NOMO-1 (cell line): ENCODE data around the gene CLEC16A.
A peak's percentile ranks its signal among the peaks of the same experiment; 100 is the strongest.

Source experiments
- DNase-seq, 2 experiments: peaks; one replicate each; lab custom pipeline; 2025; ENCODE audit not compliant: unreplicated experiment in 2 of 2; lab: John Stamatoyannopoulos, UW

Gene CLEC16A

DNA sequence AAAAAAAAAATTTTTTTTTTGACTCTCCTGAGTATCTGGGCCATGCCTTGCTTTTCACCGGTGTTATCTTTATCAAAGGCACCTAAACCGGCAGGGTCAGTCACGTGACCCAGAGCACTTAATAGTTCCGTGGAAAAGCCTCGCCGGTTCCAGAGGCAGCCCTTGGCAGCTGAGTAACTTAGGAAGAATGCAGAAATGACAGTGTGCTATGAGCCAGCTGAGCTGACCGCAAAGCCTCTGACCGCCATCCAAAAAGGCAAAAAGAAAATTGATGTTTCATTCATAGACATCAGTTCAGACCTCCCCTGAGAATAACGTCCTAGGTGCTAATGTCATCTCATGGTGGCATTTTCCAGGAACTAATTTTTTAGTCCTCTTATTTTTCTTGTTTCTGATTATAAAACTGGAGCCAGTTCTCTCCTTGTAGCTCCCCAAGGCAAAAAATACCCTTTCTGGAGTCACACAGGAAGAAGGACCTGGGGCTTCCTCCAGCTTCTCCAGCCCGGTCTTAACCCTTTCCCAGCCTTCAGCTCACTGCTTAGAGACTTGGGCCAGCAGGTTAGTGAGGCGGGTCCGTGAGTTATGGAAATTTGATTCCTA lies 189.1 kb downstream of the CLEC16A start:
- peak in 1 of 2 experiments; percentile 24 for DNase-seq

DNA sequence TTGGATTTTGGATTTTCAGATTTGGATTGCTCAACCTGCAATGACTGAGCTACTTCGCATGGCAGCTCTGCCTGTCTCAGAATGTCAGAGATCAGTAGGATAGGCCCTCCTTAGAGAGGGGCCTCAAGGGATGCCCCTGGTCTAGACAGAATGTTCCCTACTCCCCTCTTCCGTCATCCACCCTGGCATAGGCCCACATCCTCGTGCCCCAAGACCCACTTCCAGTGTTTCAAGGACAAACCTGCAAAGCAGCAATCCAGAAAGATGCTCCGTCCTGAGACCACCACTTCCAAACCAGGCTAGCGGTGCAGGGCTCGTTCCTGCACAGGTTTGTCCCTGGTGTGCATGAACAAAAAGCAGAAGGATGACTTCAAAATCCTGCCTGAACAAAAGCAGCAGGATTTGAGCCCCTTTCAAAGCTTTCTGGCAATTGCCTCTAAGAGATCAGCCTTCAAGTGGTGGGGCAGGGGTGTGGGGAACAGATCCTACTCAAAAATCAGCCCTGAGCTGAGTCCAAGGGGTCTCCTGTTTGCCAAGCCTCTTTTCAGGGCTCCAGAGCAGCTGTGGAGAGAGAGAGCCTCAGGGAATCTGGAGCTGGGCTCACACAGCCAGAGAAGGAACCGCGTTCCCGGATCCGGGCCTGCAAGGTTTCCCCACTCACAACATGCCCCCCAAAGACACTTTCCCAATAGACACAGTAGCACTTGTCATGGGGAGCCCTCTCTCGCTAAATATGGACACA lies 190.5 kb downstream of the CLEC16A start:
- DNase-seq: no peak

DNA sequence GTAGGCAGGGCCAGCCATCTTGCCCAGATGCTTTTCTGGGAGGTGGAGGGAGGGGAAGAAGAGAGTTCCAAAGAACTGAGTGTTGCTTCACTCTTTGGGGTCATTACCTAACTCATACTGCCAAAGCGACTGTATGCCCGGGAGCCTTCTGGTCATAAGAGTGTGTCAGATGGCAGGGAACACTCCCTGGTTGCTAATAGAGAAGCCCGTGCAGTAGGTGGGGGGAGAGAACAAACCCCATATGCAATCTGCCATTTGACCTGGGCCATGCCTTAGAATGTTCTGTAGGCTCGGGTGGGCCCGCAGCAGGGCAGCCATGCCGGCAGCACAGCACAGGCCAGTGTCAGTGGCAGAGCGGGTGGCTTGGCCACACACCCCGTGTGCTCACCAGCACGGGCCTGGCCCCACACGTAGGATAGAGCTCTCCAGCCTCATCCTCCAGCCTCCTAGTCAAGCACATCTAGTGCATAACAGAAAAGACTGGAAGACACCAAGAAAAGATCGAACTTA lies 191.2 kb downstream of the CLEC16A start:
- DNase-seq: peak; percentile 36 to 47

DNA sequence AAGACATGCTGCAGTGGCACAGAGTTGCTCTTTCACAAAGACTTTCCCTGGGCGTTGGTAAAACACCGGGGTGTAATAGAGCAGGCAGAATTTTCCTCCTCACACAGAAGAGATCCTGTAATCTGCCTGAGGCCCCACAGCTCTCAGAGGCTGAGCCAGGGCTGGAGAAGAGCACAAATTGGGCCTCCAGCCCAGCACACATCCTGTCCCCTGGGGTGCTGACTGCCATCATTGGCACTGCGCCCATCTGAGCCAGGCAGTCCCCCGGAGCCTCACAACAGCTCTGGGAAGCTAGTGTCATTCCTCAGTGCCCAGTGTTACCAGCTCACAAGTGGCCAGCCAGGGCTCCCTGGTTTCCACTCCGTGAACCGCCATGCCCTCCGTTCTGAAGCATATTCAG lies 192.2 kb downstream of the CLEC16A start:
- DNase-seq: no peak

DNA sequence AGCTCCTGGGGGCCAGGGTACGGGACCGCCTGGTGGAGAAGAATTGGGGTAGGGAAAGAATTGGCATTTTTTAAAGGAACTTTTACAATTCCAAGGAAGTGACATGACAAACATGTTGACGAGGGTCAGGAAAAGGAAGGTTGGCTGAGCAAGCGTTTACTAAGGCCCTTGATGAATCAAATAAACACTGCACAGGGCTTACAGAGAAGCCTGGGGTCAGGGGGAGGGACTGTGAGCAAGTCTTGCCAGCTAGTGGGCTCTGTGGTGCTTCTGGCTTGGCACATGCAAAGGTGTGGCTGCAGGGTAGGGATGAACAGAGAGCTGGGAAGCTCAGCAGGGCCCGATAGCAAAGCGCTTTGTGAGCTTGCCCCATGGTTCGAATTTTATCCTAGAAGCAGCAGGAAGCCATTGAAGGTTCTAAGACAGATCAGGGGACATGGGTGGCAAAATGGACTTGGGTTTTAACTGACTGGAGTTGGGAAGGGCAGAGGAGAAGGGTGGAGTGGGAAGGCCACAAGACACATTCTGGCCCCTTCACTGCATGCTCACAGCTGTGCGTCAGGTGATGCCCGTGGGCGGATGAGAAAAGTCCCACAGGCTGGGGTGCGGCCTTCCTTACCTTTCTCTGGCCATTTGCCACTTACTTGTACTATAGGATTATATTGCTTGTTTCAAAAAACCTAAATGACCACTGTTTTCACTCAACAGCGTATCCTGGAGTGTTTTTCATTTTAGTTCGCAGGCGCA lies 193.8 kb downstream of the CLEC16A start:
- DNase-seq: no peak

DNA sequence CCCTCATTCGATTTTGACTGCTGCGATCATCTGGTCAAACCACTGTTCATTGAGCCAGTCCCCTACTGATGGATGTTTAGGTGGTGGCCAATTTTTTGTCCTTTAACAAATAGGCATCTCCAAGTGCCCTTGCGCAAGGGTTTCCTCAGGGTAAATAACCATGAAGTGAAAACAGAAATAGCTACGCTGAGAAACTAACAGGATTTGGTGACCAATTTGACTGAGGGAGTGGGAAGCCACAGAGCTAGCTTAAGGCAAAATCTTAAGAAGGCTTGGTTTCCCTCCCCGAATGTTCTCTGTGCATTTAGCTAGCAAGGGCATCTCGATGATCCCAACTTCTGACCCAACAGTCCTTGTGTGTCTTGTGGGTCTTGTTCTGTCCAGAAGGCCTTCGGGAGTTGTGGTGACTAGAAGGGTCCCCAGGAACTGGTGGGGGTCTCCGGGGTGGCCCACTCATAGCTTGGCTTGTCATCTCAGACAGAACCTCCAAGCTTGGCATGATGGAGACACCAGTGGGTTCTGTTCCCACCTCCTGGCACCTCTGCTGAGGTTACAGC lies 194.5 kb downstream of the CLEC16A start:
- no peak for DNase-seq

DNA sequence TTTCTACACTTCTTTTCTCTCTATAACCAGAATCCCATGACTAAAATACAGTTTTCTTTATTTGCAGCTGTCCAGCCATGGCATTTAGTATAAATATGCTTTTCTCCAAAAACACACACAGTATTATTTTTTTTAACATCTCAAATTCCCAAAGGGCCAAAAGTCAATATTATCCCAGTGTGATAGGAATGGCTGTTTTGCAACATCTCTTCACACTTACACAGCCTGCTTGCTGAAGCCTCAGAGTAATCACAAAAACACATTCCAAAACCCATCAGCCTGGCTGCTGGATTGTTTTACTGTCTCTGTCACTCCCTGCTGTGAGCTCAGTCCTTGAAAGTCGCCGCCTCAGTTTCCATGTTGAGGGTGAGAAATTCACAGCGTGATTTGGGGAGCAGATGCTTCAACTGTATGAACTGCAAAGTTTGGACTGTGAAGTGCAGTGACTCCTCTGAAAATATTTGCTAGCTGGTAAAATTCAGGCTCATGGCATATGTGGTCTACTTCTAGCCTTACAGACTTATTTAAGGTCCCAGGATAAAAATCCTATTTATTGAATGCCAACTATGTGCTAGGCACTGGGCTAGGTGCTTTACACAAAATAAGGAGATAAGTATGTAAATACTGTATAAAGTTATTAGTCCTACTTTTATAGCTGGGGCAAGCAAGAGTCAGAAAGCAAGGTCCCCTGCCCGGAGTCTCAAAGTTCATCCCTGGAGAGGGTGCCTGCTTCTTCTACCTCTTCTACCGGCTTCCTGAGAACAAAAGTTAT lies 195.1 kb downstream of the CLEC16A start:
- no peak for DNase-seq

DNA sequence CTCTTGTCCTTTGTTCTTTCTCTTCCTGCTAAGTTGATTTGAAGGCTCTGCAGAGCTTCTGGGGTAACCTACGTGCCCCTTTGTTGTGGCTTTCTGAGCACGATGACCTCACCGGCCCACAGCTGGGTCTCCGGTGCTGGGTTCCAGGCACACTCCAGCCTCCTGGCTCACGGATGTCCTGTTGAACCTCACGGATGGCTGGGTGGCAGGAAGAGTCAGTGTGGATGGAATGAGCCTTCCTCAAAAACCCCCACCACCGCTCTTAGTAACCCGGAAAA lies 195.7 kb downstream of the CLEC16A start:
- DNase-seq: no peak

DNA sequence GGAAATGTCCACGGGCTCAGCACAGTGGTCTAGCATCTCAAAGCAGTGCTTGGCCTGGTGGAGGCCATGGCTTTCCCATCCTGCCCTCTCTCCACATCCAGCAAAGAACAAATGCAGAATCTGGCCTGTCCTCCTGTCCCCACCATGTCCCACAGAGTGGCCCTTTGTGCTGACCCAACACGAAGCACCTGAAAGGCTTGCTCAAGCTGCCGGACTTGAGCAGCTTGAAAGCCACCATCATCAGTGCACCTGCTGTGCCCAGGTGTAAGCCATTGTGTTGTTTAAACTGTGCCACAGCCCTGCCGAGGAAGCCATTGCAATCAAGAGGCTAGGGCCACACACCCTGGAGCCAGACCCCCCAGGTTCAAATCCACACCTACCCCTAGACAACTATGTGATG lies 196.1 kb downstream of the CLEC16A start:
- DNase-seq: no peak

DNA sequence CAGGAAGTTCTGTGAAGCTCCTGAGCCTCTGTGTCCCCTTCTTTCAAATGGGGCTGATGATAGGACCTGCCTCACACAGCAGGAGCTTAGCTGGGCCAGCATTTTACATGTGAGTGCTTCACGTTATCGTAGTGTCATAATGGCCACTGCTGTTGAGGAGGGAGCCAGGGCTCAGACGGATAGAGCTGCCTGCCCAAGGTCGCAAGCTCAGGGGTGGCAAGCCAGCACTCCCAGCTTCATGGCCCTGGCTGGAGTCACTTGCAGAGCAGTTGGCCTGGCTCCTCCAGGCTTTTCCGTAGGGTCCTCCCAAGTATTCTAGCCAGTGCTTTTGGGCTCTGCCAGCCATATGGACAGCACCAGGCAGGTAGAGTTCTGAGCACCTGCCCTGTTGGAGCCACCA lies 196.5 kb downstream of the CLEC16A start:
- DNase-seq: no peak

DNA sequence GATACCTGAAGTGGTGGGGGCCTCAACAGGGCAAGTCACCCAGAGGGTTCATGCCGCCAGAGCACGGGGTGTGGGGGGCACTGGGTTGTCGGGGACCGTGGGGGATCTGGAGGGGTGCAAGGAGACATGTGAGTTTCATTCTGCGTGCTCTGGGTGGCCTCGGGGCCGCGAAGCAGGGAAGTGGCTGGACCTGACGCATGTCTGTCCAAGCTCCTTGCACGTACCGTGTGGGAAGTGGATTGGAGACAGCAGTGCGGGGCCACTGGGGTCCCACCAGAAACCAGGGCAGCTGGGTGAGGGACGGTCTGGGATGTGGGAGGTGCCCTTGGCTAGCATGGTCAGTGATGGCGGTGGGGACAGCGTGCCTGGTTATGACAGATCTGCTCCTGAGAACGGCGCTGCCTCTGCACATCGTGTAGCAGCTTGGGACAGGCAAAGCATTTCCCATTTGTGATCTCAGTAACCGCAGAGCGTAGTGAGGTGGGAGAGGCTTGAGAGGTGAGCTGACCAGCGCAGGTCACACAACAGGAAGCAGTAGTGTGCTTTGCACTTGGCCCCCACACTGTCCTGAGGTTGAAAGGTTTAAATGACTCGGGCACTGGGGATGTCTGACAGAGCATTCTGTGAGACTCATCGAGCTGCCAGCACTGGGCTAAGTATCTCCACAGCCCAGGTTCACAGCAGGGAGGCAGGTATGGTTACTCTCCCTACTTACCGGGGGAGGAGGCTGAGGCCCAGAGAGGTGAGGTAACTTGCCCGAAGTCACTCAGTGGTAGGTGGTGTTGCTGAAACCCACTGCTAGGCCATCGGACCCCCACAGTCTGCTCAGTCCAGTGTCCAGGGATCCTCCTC lies 197.3 kb downstream of the CLEC16A start:
- no peak for DNase-seq

DNA sequence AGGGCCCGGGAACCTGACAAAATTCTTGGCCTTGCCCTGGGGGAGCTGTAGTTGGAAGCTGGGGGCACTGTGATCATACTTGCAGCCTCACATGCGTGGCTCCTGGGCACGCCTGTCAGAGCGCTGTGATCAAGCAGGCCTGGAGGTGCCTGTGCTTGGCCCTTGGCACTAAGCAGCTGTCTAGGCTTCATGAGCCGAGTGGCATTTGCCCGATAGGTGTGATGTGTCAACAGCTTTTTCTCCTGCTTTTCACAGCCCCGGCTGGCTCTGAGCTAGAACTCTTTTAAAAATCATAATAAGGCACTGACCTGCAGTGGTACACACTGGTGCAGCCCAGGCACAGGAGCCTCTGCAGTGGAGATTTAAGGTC lies 197.9 kb downstream of the CLEC16A start:
- DNase-seq: no peak

DNA sequence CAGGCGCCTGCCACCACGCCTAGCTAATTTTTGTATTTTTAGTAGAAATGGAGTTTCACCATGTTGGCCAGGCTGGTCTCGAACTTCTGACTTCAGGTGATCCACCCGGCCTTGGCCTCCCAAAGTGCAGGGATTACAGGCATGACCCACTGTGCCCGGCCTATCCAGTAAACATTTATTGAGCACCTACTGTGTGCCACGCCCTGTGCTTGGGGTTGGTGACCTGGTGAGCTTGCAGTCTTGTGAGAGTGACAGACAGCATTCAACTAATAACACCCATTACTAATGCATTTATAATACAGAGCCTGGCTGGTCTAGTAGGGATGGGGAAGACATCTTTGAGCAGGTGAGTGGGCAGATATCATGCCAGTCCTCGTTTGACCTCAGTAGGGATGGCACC lies 198.6 kb downstream of the CLEC16A start:
- DNase-seq: no peak

DNA sequence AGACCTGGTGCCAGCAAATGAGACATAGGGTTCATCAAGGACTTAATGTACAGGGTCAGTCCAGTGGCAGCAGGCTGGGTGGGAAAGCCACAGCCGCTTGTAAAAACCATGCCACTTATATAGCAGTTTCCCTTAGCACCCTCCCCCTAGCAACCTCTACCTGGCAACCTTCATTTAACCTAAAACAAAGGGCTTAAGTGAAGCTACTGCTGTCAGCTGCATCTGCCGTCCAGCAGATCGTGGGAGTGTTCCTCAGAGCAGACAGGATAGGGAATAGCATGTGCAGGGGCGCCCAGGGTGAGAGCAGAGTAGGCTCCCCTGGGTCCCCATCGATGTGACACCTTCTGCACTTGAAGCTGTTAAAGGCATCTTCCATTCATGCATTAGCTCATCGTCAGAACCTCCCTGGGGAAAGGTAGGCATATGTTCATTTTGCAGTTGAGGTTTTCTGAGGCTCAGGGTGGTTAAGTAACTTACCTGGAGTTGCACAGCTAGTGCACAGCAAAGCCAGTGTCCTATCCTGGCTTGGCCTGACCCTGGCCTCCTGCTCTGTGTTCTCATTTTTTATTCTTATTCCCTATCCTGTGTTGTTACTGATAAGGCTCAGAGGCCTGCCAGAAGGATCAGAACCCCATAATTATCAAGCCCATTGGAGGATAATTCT lies 199.1 kb downstream of the CLEC16A start:
- DNase-seq: no peak

DNA sequence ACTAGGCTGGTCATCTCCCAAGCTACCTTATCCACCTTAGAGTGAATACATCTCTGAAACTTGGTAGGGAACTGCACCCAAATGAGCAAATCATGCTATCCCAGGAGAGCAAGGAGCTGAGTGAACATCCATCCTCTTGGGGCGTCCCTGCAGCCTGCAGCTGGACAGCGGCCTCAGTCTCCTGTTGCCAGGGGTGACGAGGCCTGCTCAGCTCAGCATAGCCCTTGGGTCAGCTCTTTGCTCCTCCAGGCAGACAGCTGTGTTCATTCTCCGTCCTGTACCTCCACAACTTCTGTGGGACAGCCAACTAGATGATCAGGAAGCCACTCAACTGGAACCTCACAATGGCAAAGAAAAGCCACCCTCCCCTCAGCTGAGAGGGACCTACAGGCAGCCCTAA lies 199.8 kb downstream of the CLEC16A start:
- DNase-seq: no peak

DNA sequence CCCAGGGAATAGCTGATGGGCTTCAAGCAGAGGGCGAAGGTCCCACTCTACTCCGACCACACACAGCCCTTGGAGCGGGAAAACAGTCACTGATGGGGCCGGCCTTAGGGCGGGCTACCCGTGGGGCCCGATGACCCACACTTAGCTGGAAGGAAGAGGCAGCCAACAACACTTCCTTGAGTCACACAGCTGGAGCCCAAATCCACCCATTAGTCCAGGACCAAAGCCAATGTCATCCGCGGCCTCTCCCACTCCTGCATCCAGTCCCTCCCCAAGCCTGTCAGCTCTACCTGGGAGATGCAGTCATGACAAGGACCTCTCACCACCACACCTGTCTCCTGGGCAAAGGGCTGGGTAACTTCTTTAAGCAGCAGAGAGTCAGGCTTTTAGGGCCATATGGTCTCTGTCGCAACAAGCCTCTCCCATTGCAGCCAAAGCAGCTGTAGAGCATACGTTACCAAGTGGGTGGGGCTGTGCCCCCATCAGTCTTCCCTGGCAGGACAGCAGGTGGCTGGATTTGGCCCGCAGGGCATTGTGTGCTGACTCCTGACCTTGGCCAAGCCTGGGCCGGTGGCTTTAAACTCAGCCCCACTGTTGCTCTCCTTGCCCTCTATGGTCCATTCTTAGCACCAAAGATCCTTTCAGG lies 200.9 kb downstream of the CLEC16A start:
- DNase-seq: no peak

DNA sequence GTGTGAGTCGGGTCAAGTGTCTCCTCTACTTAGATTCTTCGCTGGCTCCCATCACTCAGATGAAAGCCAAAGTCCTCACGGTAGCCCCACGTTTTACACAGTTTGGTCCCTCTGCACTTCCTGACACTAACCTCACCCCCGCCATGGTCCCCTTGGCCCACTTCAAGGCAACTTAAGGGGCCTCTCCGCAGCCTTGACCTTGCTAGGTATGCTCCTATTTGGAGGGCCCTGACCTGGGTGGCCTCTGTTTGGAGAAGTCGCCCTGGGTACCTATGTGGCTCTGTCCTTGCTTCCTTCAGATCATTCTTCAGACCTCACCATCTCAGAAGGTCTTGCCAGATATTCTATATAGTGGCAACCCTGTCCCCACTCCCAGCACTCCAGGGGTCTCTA lies 201.5 kb downstream of the CLEC16A start:
- no peak for DNase-seq

DNA sequence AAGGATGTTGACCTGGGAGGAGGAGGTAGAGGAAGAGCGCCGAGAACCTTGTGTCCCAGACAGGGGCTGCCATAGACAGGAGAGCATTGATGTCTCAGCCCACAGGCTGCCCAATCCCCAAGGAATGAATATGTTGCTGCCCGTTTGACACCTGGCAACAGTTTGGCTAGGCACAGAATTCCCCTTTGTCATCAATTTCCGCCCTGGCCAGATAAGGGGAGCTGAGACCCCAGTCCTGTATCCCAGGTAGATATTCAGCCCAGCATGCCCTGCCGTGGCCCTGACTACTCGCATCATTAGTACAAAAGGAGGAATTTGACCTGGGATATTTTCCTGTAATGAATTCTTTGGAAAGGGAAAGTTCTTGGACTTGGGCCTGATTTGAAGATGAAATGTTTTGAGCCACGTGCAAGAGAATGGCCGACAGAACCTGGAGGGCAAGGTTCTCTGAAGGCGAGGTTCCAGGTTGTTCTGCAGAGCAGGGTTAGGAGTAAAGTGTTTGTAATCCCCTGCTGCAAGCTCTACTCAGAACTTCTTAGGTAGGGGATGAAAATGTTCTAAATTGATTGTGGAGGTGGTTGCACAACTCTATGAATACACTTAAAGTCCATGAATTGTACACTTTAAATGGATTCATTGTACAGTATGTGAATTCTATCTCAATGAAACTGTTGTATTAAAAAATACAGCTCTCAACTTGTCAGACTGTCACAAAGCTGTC lies 202.8 kb downstream of the CLEC16A start:
- DNase-seq: no peak
